ENCODE measurements around the gene GAB1. TPM values are rescaled to one million over a fixed set of nuclear protein-coding genes. Genes with fewer than 3 reads are reported as not detected.

GAB1 gene
- total RNA-seq, 1 experiment from 2014 or later: 15.3 TPM

GRCh38 chr4:143372093-143372915 lies 35.6 kb downstream of the GAB1 start:
- peaks cover 2 to 9% of the 10 kb centered on the region in 2 experiments; a peak in 3 of 5 replicates for H3K9me3 Mint-ChIP-seq
- Histone ChIP-seq H4K20me1 (ENCODE audit: control insufficient read depth, insufficient read depth, insufficient read length) (no peaks in the 10 kb centered on the region), H3K4ac (ENCODE audit: low read depth, low read length) (no peak overlapping the region), H3K79me1 (ENCODE audit: insufficient read depth, low read depth, low read length, poor library complexity, severe bottlenecking) (no peaks in the 10 kb centered on the region), H4K5ac (ENCODE audit: insufficient read length, low read depth, low read length) (no peak overlapping the region), H3K27me3 (ENCODE audit: insufficient read depth, low read length) (no peaks in the 10 kb centered on the region), H4K91ac (ENCODE audit: insufficient read length, low read depth, low read length) (no peak overlapping the region), H2BK12ac (ENCODE audit: insufficient read length, low read depth, low read length) (no peak overlapping the region), H3K18ac (ENCODE audit: insufficient read length, low read depth, low read length) (no peak overlapping the region), H3K23me2 (ENCODE audit: insufficient read length, low read depth, low read length, poor library complexity, severe bottlenecking) (no peaks in the 10 kb centered on the region), H2BK5ac (ENCODE audit: insufficient read length, low read length) (no peak overlapping the region), H3K4me2 (ENCODE audit: insufficient read depth, insufficient read length, low read length) (no peak overlapping the region), H2BK20ac (ENCODE audit: low read depth, low read length, poor library complexity, severe bottlenecking) (no peak overlapping the region), H4K8ac (replicated peaks; ENCODE audit: insufficient read length, low read depth, low read length) (no peak overlapping the region), H2AFZ (ENCODE audit: low read length) (no peak overlapping the region), H3T11ph (ENCODE audit: low read length) (no peak overlapping the region), H3K9ac (ENCODE audit: extremely low read depth, insufficient read length, low read length) (no peak overlapping the region), H3K79me2 (ENCODE audit: insufficient read depth, low read length) (no peaks in the 10 kb centered on the region), H3K23ac (ENCODE audit: insufficient read length, low read depth, low read length) (no peak overlapping the region), H3K4me1 (ENCODE audit: insufficient read depth, low read length) (no peaks in the 10 kb centered on the region), H2BK120ac (ENCODE audit: low read depth, low read length, poor library complexity, severe bottlenecking) (no peak overlapping the region), H2AK5ac (ENCODE audit: insufficient read length, low read length) (no peak overlapping the region), H3K14ac (ENCODE audit: insufficient read depth, low read length) (no peak overlapping the region), H2BK15ac (ENCODE audit: low read depth, low read length) (no peak overlapping the region), H3K9me3 (ENCODE audit: control insufficient read depth, low read depth, low read length) (no peaks in the 10 kb centered on the region), H3K56ac (ENCODE audit: insufficient read length, low read depth, low read length) (no peak overlapping the region), H3K27ac (ENCODE audit: insufficient read length, low read depth, low read length) (no peak overlapping the region)
- no peaks in the 10 kb centered on the region for H3K27me3 Mint-ChIP-seq (ENCODE audit: low read depth)
- no CpG with 5 or more reads among the region's 1 CpG for WGBS (ENCODE audit: extremely low coverage, insufficient read length, low lambda C conversion rate)
- peaks cover 16 to 22% of the 10 kb centered on the region in 2 experiments for H3K4me1 Mint-ChIP-seq
- no peak for DNase-seq
- H3K36me3 Mint-ChIP-seq (ENCODE audit: insufficient read depth in 1 of 3, low read depth in 3 of 3): peaks cover 8 to 18% (median 9%) of the 10 kb centered on the region in 3 experiments; a peak in 5 of 7 replicates
- H3K4me3 Mint-ChIP-seq: no peak overlapping the region
- H3K27ac Mint-ChIP-seq: no peak overlapping the region
- no peak for TF ChIP-seq CTCF (conservative IDR thresholded peaks at IDR 0.05)
